ENCODE results near the gene TECPR1. TPM values are rescaled to one million over a fixed set of nuclear protein-coding genes. Genes with fewer than 3 reads are reported as not detected.
A peak's percentile ranks its signal among the peaks of the same experiment; 100 is the strongest.

Gene TECPR1
- total RNA-seq, 1 donor from 2014 or later = 23.9 TPM

- no peak for FAIRE-seq
- no peaks in the 10 kb centered on the region for H3K79me2 ChIP-seq (ENCODE audit: insufficient read depth, low read length)
- Mint-ChIP-seq H3K27me3 (ENCODE audit: low read depth, unreplicated experiment) (no peaks in the 10 kb centered on the region), H3K36me3 (ENCODE audit: low read depth, unreplicated experiment) (peaks cover 5% of the 10 kb centered on the region), H3K27ac (ENCODE audit: unreplicated experiment) (no peak within 1 kb of the TSS), H3K4me1 (ENCODE audit: low read depth, unreplicated experiment) (peaks cover 3% of the 10 kb centered on the region), H3K9me3 (ENCODE audit: unreplicated experiment) (no peaks in the 10 kb centered on the region), H3K4me3 (ENCODE audit: unreplicated experiment) (peak within 1 kb of the TSS; percentile 57)
- H3K27ac ChIP-seq (ENCODE audit: low read depth, low read length) = no peak within 1 kb of the TSS
- no peaks in the 10 kb centered on the region for H3K36me3 ChIP-seq (ENCODE audit: insufficient read depth, low read length)
- peak within 1 kb of the TSS; percentile 79 for H3K4me2 ChIP-seq (ENCODE audit: low read length)
- H3K9me3 ChIP-seq (ENCODE audit: insufficient read depth, low read depth, low read length) = no peaks in the 10 kb centered on the region
- H4K20me1 ChIP-seq (ENCODE audit: insufficient read depth, low read length) = no peaks in the 10 kb centered on the region
- TF ChIP-seq EZH2 (IDR thresholded peaks at IDR 0.05; ENCODE audit: insufficient read depth, low read length) (no peak), CTCF (IDR thresholded peaks at IDR 0.05; ENCODE audit: insufficient read depth, low read depth, low read length) (no peak)
- no peak for DNase-seq (ENCODE audit: low read depth)
- no peaks in the 10 kb centered on the region for H3K27me3 ChIP-seq (ENCODE audit: insufficient read depth, low read length)
- peak within 1 kb of the TSS; percentile 43 for H3K9ac ChIP-seq (ENCODE audit: low read length)
- peaks cover 5% of the 10 kb centered on the region for H3K4me1 ChIP-seq (ENCODE audit: insufficient read depth, low read length)
- H3K4me3 ChIP-seq (ENCODE audit: insufficient read depth, low read depth, low read length) = peak within 1 kb of the TSS; percentile 33
- no peak within 1 kb of the TSS for H2AFZ ChIP-seq (ENCODE audit: low read depth, low read length)
Observed at GRCh38 chr7:98211221-98211675, 40.8 kb downstream of the TECPR1 start, which contains the start of gene BHLHA15. Gene BHLHA15, plus strand, starts transcription at chr7:98211439. Its CDS starts 871 bp downstream, at chr7:98212310.

- H3K9me3 ChIP-seq (ENCODE audit: insufficient read depth, low read depth, low read length) = no peaks in the 10 kb centered on the region
- peak overlapping the region; percentile 31 for H3K9ac ChIP-seq (ENCODE audit: low read length)
- no peaks in the 10 kb centered on the region for H4K20me1 ChIP-seq (ENCODE audit: insufficient read depth, low read length)
- H2AFZ ChIP-seq (ENCODE audit: low read depth, low read length) = no peak overlapping the region
- H3K36me3 ChIP-seq (ENCODE audit: insufficient read depth, low read length) = no peaks in the 10 kb centered on the region
- H3K27ac ChIP-seq (ENCODE audit: low read depth, low read length) = no peak overlapping the region
- H3K4me3 Mint-ChIP-seq (ENCODE audit: unreplicated experiment) = no peak overlapping the region
- no peaks in the 10 kb centered on the region for H3K27me3 Mint-ChIP-seq (ENCODE audit: low read depth, unreplicated experiment)
- no peak for FAIRE-seq
- no peaks in the 10 kb centered on the region for H3K27me3 ChIP-seq (ENCODE audit: insufficient read depth, low read length)
- peaks cover 10% of the 10 kb centered on the region for H3K36me3 Mint-ChIP-seq (ENCODE audit: low read depth, unreplicated experiment)
- H3K9me3 Mint-ChIP-seq (ENCODE audit: unreplicated experiment) = no peaks in the 10 kb centered on the region
- H3K4me2 ChIP-seq (ENCODE audit: low read length) = peak overlapping the region; percentile 79
- TF ChIP-seq CTCF (IDR thresholded peaks at IDR 0.05; ENCODE audit: insufficient read depth, low read depth, low read length) (no peak), EZH2 (IDR thresholded peaks at IDR 0.05; ENCODE audit: insufficient read depth, low read length) (no peak)
- peaks cover 7% of the 10 kb centered on the region for H3K4me1 Mint-ChIP-seq (ENCODE audit: low read depth, unreplicated experiment)
- no peaks in the 10 kb centered on the region for H3K79me2 ChIP-seq (ENCODE audit: insufficient read depth, low read length)
- peaks cover 5% of the 10 kb centered on the region for H3K4me1 ChIP-seq (ENCODE audit: insufficient read depth, low read length)
- peak overlapping the region; percentile 33 for H3K4me3 ChIP-seq (ENCODE audit: insufficient read depth, low read depth, low read length)
- DNase-seq (ENCODE audit: low read depth) = no peak
- H3K27ac Mint-ChIP-seq (ENCODE audit: unreplicated experiment) = no peak overlapping the region
Observed at GRCh38 chr7:98210513-98211220, 41.4 kb downstream of the TECPR1 start.

Data from astrocyte (in vitro differentiated cells and primary cell).